Measurements from ENCODE around the gene MAP2K5.

MAP2K5 gene

GRCh38 chr15:67521783-67522568 lies 20.5 kb upstream of the MAP2K5 start:
- FAIRE-seq: no peak

GRCh38 chr15:67523330-67523729 lies 19.2 kb upstream of the MAP2K5 start:
- FAIRE-seq: no peak

- FAIRE-seq: no peak
Observed at GRCh38 chr15:67524235-67524634, 18.3 kb upstream of the MAP2K5 start.

GRCh38 chr15:67528513-67528912 lies 14.0 kb upstream of the MAP2K5 start:
- FAIRE-seq: no peak

- FAIRE-seq: no peak
Observed at GRCh38 chr15:67531379-67531914, 11.1 kb upstream of the MAP2K5 start.

- no peak for FAIRE-seq
Observed at GRCh38 chr15:67533873-67534272, 8.6 kb upstream of the MAP2K5 start.

- no peak for FAIRE-seq
Observed at GRCh38 chr15:67534360-67534759, 8.1 kb upstream of the MAP2K5 start.

- no peak for FAIRE-seq
Observed at GRCh38 chr15:67537771-67538170, 4.7 kb upstream of the MAP2K5 start.

GRCh38 chr15:67543348-67543718 lies 830 bp downstream of the MAP2K5 start:
- FAIRE-seq: no peak

- FAIRE-seq: no peak
Observed at GRCh38 chr15:67544475-67544874, 2.0 kb downstream of the MAP2K5 start.

GRCh38 chr15:67545864-67546263 lies 3.4 kb downstream of the MAP2K5 start:
- no peak for FAIRE-seq

- no peak for FAIRE-seq
Observed at GRCh38 chr15:67547064-67547463, 4.6 kb downstream of the MAP2K5 start.

- no peak for FAIRE-seq
Observed at GRCh38 chr15:67547836-67548235, 5.3 kb downstream of the MAP2K5 start.

- FAIRE-seq: no peak
Observed at GRCh38 chr15:67548236-67548852, 5.8 kb downstream of the MAP2K5 start.

GRCh38 chr15:67548862-67549651 lies 6.6 kb downstream of the MAP2K5 start:
- FAIRE-seq: no peak

GRCh38 chr15:67549736-67550135 lies 7.2 kb downstream of the MAP2K5 start:
- no peak for FAIRE-seq

GRCh38 chr15:67550522-67550921 lies 8.0 kb downstream of the MAP2K5 start:
- FAIRE-seq: no peak

GRCh38 chr15:67551207-67551743 lies 8.8 kb downstream of the MAP2K5 start:
- FAIRE-seq: no peak

GRCh38 chr15:67554580-67554979 lies 12.1 kb downstream of the MAP2K5 start:
- FAIRE-seq: no peak

GRCh38 chr15:67556976-67557570 lies 14.6 kb downstream of the MAP2K5 start:
- no peak for FAIRE-seq

GRCh38 chr15:67558502-67558901 lies 16.0 kb downstream of the MAP2K5 start:
- no peak for FAIRE-seq

- no peak for FAIRE-seq
Observed at GRCh38 chr15:67559158-67559557, 16.7 kb downstream of the MAP2K5 start.

GRCh38 chr15:67559576-67559975 lies 17.1 kb downstream of the MAP2K5 start:
- FAIRE-seq: no peak

Measured in endometrium (tissue), 2 donors.